OCI-LY1 (cell line): ENCODE data around the gene VIPR2.

ENCODE experiments used
- H2AFZ ChIP-seq: fragments of 200-600 bp; sonication (generic), shearing (Covaris generic); 2 replicates; pipeline ENCODE4 v1.6.0; 2014; ENCODE audit warnings: antibody characterized with exemption, mild to moderate bottlenecking, low read length
- H3F3A ChIP-seq: fragments of 200-600 bp; sonication (generic), shearing (Covaris generic); 2 replicates; pipeline ENCODE4 v1.6.0; 2014; ENCODE audit warnings: mild to moderate bottlenecking, antibody characterized with exemption, low read length, moderate library complexity; ENCODE audit not compliant: insufficient read depth
- H3K27ac ChIP-seq: fragments of 200-600 bp; sonication (generic); 2 replicates; pipeline ENCODE4 v1.5.1; 2014; ENCODE audit warnings: low read length, mixed run types, mild to moderate bottlenecking, low read depth; ENCODE audit not compliant: poor library complexity, severe bottlenecking
- H3K27me3 ChIP-seq: fragments of 200-600 bp; sonication (generic); 2 replicates; pipeline ENCODE4 v1.6.0; 2014; ENCODE audit warnings: antibody characterized with exemption, mild to moderate bottlenecking, low read length, moderate library complexity; ENCODE audit not compliant: insufficient read depth
- H3K36me3 ChIP-seq: fragments of 200-600 bp; sonication (generic); 2 replicates; pipeline ENCODE4 v1.6.1; 2014; ENCODE audit warnings: mild to moderate bottlenecking, antibody characterized with exemption, low read length, moderate library complexity, mixed read lengths; ENCODE audit not compliant: insufficient read depth
- H3K4me1 ChIP-seq: fragments of 200-600 bp; sonication (generic); 2 replicates; pipeline ENCODE4 v1.5.1; 2014; ENCODE audit warnings: mild to moderate bottlenecking, low read length, moderate library complexity; ENCODE audit not compliant: insufficient read depth, severe bottlenecking
- H3K4me2 ChIP-seq: fragments of 200-600 bp; sonication (generic), shearing (Covaris generic); 2 replicates; pipeline ENCODE4 v1.6.1; 2014; ENCODE audit warnings: low read length
- H3K4me3 ChIP-seq: fragments of 200-600 bp; sonication (generic); 2 replicates; pipeline ENCODE4 v1.5.1; 2014; ENCODE audit warnings: low read length, low read depth, mild to moderate bottlenecking, mixed read lengths; ENCODE audit not compliant: poor library complexity, severe bottlenecking
- H3K79me2 ChIP-seq: fragments of 200-600 bp; shearing (Covaris generic); 2 replicates; pipeline ENCODE4 v1.6.1; 2016; ENCODE audit warnings: mixed run types, low read length, mixed read lengths; ENCODE audit not compliant: insufficient read depth
- H3K9ac ChIP-seq: fragments of 200-600 bp; sonication (generic), shearing (Covaris generic); 2 replicates; pipeline ENCODE4 v1.6.1; 2014; ENCODE audit warnings: mild to moderate bottlenecking, low read length, mixed read lengths
- H3K9me2 ChIP-seq: fragments of 200-600 bp; sonication (generic), shearing (Covaris generic); 2 replicates; pipeline ENCODE4 v1.6.1; 2014; ENCODE audit warnings: low read depth, mild to moderate bottlenecking, low read length, mixed read lengths
- H3K9me3 ChIP-seq: fragments of 200-600 bp; shearing (Covaris generic); 2 replicates; pipeline ENCODE4 v1.6.1; 2014; ENCODE audit warnings: low read length, mixed read lengths
- H4K20me1 ChIP-seq: fragments of 200-600 bp; sonication (generic), shearing (Covaris generic); 2 replicates; pipeline ENCODE4 v1.6.0; 2016; ENCODE audit warnings: mild to moderate bottlenecking, low read length; ENCODE audit not compliant: insufficient read depth
- EZH2 ChIP-seq: fragments of 200-600 bp; sonication (generic), shearing (Covaris generic); IDR thresholded peaks from 2 replicates; pipeline ENCODE4 v1.8.0; 2017; ENCODE audit warnings: borderline replicate concordance, mixed run types, mild to moderate bottlenecking, antibody characterized with exemption, low read length, moderate library complexity, mixed read lengths
- TF ChIP-seq, protein P1 (sequence below): fragments of 200-600 bp; sonication (generic), shearing (Covaris generic); IDR thresholded peaks from 2 replicates; pipeline ENCODE4 v1.5.1; 2017; ENCODE audit warnings: mild to moderate bottlenecking, antibody characterized with exemption, low read length, moderate library complexity, mixed read lengths

VIPR2 gene

DNA sequence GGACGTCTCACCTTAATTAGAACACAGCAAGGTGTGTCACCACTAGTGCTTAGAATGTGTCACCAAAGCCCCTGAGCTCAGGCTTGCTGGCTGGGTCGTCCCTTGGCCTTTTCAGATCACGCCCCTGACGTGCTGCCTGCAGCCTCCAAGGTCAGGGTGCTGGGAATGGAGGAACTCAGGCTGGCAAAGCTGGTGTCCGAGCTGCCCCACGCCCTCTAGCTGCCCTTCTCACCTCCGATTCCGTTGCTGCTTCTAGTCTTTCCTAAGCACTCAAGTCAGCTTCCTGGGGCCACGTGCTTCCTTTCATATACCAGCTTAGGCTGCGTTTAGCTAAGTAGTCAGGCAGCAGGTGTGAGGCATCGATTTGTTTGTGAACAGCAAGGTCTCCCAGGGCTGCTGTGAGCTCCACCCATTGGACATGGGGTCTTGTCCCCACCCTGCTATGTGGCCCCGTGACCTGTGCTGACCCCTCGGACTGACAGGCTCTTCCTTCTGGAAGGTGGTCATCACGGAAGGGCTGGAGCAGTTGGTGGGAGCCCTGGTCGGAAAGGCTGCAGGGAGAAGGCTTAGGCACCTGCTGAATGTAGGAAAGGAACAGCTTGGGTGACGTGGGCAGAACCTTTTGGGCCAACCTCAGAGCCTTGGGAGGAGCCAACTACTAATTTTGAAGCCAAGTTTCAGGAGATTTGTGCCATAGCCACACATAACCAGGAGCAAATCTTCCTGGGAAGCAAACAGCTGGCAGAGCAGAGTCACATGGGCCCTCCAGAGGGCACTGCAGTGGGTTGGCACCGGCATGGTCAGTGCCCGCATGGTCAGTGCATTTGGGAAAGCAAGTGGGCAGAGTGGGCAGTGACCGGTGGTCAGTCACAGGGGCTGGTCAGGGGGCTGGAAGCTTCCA lies 28.8 kb downstream of the VIPR2 start:
- Histone ChIP-seq H3K27ac (no peak overlapping the region), H3K36me3 (no peaks in the 10 kb centered on the region), H3K4me2 (no peak overlapping the region), H3F3A (no peaks in the 10 kb centered on the region), H4K20me1 (no peaks in the 10 kb centered on the region), H3K79me2 (no peaks in the 10 kb centered on the region), H3K9me2 (no peaks in the 10 kb centered on the region), H3K4me3 (no peak overlapping the region), H3K27me3 (peaks cover 10% of the 10 kb centered on the region; the same call in 1 of the 2 replicates), H3K9me3 (no peaks in the 10 kb centered on the region), H3K9ac (no peak overlapping the region), H3K4me1 (no peaks in the 10 kb centered on the region), H2AFZ (no peak overlapping the region)
- TF ChIP-seq EZH2: no peak
- TF ChIP-seq, protein P1, sequence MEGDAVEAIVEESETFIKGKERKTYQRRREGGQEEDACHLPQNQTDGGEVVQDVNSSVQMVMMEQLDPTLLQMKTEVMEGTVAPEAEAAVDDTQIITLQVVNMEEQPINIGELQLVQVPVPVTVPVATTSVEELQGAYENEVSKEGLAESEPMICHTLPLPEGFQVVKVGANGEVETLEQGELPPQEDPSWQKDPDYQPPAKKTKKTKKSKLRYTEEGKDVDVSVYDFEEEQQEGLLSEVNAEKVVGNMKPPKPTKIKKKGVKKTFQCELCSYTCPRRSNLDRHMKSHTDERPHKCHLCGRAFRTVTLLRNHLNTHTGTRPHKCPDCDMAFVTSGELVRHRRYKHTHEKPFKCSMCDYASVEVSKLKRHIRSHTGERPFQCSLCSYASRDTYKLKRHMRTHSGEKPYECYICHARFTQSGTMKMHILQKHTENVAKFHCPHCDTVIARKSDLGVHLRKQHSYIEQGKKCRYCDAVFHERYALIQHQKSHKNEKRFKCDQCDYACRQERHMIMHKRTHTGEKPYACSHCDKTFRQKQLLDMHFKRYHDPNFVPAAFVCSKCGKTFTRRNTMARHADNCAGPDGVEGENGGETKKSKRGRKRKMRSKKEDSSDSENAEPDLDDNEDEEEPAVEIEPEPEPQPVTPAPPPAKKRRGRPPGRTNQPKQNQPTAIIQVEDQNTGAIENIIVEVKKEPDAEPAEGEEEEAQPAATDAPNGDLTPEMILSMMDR: no peak

- H3K36me3 ChIP-seq: no peaks in the 10 kb centered on the region
Observed at GRCh38 chr7:159114981-159115380, 29.7 kb downstream of the VIPR2 start.

DNA sequence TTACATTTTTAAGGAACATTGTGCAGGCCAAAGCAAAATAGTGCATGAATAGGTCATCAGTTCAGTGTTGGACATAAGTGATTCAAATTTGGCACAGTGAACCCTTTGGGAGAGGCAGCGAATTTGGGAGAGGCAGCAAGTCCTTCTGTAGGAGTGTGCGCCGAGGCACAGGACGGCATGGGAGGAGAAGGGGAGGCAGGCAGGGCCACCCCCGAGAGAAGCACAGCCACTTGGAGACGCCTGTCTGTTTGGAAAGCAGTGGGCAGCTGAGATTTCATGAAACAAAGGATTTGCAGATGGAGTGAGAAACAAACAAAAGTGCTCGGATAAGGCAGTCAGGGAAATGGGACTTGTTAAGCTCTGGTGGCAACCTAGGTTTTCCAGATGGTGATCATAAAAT lies 30.6 kb downstream of the VIPR2 start:
- no peak overlapping the region for H3K4me2 ChIP-seq
- no peaks in the 10 kb centered on the region for H3K36me3 ChIP-seq
- H3F3A ChIP-seq: no peaks in the 10 kb centered on the region
- no peaks in the 10 kb centered on the region for H3K9me2 ChIP-seq
- TF ChIP-seq EZH2: no peak
- TF ChIP-seq, protein P1: no peak
- H3K4me1 ChIP-seq: no peaks in the 10 kb centered on the region
- H3K4me3 ChIP-seq: no peak overlapping the region
- H3K27ac ChIP-seq: no peak overlapping the region
- H4K20me1 ChIP-seq: no peaks in the 10 kb centered on the region
- no peaks in the 10 kb centered on the region for H3K79me2 ChIP-seq
- H3K27me3 ChIP-seq: peaks cover 10% of the 10 kb centered on the region; the same call in 1 of the 2 replicates
- no peak overlapping the region for H3K9ac ChIP-seq
- no peaks in the 10 kb centered on the region for H3K9me3 ChIP-seq
- no peak overlapping the region for H2AFZ ChIP-seq

More at GRCh38 chr7:159114981-159115380, 29.7 kb downstream of the VIPR2 start:
- Histone ChIP-seq H3K4me1 (no peaks in the 10 kb centered on the region), H3K9me3 (no peaks in the 10 kb centered on the region), H3K27ac (no peak overlapping the region), H3K79me2 (no peaks in the 10 kb centered on the region), H3K9ac (no peak overlapping the region), H3K9me2 (no peaks in the 10 kb centered on the region), H3K27me3 (peaks cover 10% of the 10 kb centered on the region; the same call in 1 of the 2 replicates), H2AFZ (no peak overlapping the region), H3K4me3 (no peak overlapping the region), H3F3A (no peaks in the 10 kb centered on the region), H4K20me1 (no peaks in the 10 kb centered on the region), H3K4me2 (no peak overlapping the region)
- TF ChIP-seq EZH2: no peak
- TF ChIP-seq, protein P1: no peak
